HG02571 (cell line): ENCODE data around the gene RASSF4.
A peak's percentile ranks its signal among the peaks of the same experiment; 100 is the strongest.

ENCODE experiments used
- ATAC-seq: cut with Tn5 transposase; IDR thresholded peaks from one replicate; pipeline ENCODE4 v1.9.1; 2021; ENCODE audit warnings: mild to moderate bottlenecking, moderate library complexity; ENCODE audit not compliant: unreplicated experiment

RASSF4 gene, protein sequence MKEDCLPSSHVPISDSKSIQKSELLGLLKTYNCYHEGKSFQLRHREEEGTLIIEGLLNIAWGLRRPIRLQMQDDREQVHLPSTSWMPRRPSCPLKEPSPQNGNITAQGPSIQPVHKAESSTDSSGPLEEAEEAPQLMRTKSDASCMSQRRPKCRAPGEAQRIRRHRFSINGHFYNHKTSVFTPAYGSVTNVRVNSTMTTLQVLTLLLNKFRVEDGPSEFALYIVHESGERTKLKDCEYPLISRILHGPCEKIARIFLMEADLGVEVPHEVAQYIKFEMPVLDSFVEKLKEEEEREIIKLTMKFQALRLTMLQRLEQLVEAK

DNA sequence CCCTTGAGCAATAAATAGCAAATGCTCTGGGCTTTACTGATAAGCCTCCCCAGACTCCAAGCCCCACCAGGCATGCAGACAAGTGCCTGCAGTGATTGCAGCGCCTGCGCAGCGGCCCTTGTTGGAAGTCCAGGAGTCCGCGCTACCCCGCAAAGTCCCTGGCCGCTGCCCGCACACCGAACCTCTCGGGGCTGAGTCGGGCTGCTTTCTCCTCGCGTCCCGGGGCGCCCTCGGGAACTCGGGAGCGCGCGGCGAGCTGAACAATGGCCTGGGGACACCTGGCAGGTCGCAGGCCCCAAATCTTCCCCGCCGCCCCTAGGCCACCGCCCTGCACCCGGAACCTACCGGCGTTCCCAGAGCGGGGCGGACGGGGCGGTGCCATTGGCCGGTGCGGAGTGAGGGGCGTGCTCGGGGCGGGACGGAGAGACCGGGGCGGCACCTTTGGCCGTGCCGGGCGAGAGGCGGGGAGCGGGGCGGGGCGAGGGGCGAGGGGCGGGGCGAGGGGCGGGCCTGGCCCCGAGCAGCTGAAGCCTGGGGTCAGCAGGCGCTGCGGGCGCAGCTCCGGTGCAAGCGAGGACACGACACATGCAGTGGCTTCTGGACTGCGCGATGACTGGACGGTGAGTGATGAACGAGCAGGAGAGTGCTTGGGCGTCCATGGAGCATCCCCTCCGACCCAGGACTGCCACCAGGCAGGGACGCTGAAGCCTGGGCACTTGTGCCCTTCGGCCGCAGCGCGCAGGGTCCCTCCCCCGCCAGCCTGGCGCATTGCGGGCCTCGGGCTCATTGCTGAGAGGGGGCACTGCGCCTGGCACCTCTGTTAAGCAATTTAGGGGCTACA is at the start of gene RASSF4:
Gene RASSF4, plus strand, starts transcription at position 556 of the 841 bp plus-strand sequence. CDS start 10,401 bp downstream, outside the sequence.
- ATAC-seq: peak; percentile 96

DNA sequence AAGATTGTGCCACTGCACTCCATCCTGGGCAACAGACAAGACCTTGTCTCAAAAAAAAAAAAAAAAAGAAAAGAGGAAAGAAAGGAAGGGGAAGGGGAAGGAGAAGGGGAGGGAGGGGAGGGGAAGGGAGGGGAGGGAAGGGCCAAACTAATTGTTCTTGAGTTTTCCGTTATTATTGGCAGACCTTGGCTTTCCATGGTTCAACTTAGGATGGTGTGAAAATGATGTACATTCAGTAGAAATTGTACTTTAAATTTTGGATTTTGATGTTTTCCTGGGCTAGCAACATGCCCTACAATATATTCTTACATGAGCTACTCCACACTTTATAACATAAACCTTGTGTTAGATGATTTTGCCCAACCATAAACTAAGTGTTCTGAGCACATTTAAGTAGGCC is 49.7 kb upstream of the RASSF4 start:
- no peak for ATAC-seq

DNA sequence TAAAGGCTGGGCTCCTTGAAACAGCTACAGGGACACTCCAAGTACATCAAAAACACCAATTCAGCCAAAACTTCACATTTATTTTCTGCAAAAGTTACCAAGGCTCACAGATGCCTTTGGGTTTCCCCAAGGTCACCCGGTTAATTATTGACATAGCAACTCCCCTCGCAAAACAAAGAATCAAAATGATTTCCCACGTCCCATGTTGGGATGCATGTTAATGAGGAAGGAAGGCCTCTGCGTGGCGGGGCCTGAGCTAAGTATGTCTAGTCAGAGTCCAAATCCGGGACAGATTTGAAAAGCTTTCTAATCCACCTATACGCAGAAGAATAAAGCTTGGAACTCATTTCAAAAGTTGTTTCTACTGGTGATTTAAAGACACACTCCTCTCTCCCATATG is 49.0 kb upstream of the RASSF4 start:
- no peak for ATAC-seq

DNA sequence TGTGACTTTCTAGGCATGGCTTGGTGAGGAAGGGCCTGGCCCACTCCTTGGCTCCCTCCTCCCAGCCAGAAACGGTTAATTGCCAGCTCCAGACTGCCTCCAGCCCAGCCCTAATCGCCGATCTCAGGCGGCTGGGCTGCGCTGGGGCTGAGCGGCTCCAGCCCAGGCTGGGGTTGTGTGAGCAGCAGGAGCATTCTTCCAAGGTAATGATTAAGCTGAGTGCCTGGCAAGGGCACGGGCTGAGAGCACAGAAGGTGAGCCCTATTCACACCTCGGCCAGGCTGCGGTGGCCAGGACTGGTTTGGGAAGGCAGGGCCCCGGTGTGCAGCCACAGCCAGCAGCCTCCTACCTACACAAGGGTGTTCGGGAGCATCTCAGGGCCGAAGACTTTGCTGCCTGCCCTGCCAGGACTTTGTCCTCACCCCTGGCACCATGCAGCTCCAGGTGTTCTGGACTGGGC is 48.5 kb upstream of the RASSF4 start, which contains the start of gene TMEM72:
Gene TMEM72, plus strand, starts transcription at position 257 of the 460 bp plus-strand sequence. Its CDS starts 176 bp downstream, at position 433.
- no peak for ATAC-seq

DNA sequence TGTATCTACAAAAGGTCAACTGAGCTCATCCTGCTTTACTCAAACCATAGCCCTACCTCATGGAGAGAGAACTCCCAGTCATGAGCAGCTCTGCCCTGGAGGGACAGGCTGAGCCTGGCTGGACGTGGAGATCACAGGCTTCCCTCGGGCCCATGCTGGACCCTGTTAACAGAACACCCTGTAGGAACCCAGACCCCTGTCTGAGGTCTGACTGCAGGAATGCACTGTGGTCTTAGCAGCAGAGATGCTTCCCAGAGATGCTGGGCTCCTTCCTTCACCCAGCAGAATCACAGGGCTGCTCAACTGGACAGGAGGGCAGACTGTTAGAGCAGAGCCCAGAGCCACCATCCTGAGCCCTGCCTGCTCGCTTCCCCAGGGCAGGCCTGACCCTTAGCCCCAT is 47.7 kb upstream of the RASSF4 start:
- ATAC-seq: no peak

DNA sequence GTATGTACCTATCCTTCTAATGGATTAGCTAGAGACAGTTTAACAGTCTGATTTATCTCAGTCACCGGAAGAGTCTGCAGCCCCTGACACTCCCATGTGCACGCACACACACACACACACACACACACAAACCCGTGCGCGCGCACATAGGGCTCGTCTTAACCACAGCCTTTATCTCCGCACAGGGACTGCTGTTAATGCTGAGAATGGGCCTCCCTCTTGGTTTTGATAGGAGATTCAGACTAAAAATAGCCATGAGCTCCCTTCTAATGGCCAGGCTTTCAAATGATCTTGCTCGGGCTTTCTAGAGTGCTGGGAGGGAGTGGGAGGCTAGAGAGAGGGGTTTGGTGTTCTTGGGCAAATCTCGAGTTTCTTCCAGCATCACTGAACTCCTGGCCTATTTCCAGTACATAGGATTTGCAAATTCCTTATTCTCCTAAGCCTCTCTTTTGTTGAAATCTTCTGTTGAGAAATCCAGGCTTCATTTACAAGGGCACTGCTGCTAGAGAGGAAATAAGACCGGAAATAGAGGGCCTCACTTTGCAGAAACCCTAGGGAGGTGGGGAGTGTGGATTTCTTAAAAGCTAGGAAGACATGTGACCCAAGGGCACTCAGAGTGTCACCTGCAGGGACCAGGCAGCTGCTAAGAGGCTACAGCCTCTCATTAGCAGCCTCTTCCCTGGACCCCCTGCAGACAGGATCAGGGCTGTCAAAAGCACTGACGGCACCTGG is 46.1 kb upstream of the RASSF4 start:
- ATAC-seq: no peak

DNA sequence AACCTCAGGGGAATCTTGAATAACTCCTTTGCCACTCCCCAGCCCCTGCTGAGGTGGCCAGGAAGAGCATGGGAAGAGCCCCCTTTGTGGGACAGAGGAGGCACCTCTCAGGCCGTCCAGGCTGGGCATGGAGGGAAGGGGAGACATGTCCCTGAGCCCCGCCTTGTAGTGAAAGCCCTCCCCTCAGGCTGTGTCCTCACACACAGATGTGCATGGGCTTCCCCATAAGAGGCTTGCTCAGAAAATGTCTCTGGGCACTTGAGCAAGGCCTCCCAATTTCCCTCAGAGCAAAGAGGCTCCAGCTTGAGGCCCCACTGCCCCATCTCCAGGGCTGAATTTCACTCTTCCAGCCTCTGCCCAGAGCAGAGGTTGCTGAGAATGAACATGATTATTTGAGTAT is 44.7 kb upstream of the RASSF4 start:
- ATAC-seq: no peak

DNA sequence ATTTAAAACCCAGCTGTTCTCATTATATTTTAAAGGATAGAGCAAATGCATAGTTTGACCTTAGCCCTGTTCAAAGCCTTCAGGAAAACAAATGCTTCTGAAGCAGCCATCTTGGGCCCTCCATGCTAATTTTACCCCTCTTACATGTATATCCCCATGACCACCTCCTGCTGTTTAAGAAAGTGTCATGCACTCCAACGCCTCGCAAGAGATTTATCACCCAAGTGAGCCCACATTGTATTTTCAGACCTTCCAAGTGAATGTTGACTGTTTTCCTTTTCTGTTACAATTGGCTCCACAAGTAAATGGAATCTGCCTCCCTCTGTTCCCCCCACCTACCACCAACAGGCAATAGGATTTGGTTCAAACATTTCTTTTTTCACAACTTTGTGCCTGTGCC is 43.2 kb upstream of the RASSF4 start:
- ATAC-seq: no peak

DNA sequence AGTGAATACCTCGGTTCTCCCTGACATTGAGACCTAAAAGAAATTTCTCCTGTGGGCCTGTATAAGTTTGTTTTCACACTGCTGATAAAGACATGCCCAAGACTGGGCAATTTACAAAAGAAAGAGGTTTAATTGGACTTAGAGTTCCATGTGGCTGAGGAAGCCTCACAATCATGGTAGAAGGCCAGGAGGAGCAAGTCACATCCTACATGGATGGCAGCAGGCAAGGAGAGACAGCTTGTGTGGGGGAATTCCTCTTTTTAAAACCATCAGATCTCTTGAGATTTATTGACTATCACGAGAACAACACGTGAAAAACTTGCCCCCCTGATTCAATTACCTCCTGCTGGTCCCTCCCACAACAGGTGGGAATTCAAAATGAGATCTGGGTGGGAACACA is 41.8 kb upstream of the RASSF4 start:
- ATAC-seq: no peak

DNA sequence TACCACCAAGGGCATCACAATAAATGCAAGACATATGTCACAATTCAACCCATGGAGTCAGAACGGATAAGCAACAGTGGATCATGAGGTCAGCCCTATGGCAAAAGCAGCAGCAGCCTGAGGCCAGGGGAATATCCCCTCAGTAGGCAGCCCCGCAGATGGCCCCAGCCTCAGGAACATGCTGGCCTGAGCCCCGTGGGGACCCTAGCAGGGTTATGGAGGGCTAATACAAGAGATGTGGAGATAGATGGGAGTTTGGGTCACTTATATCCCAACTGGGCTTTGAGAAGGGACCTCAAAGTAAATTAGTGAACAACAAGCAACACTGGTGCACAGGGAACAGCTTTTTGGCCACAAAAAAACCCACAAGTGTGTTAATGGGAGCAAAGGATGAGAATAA is 39.4 kb upstream of the RASSF4 start:
- ATAC-seq: no peak

DNA sequence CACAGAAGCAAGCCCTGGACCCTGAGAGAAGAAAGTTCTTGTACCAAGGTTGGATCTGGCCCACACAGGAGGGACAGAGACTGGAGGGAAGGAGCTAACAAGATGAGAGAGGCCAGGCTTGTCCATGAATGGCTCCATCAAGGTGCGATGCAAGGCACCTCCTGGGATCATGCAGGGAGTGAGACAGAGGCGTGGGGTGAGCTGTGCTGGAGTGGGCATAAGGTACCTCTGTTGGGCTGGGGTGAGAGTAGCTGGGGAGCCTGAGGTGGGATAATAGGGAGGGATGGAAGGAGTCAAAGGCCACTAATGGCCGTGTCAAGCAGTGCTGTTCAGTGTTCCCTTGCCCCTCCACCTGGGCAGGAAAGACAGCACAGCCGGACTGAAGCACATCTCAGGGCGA is 38.5 kb upstream of the RASSF4 start:
- ATAC-seq: no peak

DNA sequence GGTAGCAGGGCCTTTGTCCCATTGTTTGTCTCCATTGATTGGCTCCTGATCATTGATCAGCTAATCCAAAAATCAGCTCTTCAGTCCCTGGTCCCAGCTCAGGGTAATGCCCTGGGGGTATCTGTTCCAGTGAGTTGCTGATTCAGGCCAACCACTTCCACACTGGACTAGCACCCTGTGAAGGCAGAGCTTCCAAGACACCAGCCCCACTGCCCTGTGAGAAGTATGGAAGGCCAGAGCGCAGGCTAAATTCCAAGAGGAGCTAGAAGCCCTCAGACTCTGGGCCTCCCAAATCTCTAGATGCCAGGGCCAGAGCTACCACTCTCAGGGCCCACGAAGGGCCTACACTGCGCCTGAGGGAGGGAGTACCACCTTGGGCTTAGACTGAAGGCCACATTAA is 38.1 kb upstream of the RASSF4 start:
- no peak for ATAC-seq

DNA sequence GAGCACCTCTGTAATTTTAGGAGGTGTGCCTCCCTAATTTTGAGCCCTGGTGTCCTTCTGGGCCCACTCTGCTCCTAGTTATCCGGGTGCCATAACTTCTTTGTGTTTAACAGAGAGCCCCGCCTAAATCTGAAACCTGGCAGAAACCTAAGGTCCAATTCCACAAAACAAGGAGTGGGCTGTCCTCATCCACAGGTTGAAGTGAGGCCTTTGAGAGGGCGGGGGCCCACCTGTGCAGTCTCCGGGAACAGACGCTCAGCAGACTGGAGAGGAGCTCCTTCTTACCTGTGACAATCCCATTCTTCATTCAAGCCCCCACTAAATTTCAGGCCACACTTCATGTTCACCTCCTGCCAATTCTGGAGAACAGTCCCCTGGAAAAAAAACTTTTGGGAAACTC is 37.6 kb upstream of the RASSF4 start:
- no peak for ATAC-seq

DNA sequence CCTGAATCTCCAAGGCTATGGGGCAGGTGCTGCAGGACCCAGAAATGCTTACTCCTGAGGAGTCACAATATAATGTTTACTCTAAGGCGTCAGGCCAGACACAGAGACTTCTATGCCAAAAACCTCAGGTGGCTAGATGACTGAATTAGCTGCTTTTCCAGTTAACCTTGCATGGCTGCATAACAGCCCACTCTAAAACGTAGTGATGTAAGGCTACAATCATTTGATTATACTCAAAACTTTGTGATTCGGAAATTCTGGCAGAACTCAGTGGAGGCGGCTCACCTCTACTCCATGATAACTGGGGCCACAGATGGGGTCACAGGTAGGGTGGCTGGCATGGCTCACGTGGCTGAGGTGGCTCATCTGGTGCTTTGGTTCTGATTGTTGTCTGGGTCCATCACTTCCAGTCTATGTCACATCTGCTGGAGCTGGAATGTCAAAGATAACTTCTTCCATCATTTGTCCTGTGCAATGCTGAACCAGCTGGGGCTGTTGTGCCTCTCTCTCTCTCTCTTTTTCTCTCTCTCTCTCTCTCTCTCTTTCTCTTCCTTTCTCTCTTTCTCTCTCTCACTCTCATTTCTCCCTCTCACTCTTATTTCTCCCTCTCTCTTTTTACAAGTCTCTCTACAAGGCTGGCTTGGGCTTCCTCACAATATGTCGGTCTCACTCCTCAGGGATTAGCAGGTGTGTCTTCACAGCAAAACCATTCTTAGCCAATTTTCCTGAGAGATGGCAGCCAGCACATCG is 36.6 kb upstream of the RASSF4 start:
- ATAC-seq: no peak

DNA sequence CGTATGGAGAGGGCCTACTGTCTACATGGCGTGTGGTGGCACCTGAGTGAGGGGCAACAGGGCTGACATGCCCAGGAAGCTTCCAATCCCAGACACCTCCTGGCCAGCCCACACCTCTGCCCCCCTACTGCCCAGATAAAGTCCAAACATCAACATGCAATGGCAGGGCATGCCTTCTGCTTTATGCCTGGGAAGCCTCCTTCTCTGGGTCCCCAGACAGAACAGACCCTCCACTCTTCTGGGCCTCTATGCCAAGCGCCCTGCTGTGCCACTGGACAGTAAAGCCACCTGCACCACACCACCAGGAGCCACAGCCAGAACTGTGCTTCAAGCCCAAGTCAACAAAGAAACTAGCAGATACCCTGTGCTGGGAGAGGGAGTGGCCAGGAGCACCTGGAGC is 36.0 kb upstream of the RASSF4 start:
- ATAC-seq: no peak

DNA sequence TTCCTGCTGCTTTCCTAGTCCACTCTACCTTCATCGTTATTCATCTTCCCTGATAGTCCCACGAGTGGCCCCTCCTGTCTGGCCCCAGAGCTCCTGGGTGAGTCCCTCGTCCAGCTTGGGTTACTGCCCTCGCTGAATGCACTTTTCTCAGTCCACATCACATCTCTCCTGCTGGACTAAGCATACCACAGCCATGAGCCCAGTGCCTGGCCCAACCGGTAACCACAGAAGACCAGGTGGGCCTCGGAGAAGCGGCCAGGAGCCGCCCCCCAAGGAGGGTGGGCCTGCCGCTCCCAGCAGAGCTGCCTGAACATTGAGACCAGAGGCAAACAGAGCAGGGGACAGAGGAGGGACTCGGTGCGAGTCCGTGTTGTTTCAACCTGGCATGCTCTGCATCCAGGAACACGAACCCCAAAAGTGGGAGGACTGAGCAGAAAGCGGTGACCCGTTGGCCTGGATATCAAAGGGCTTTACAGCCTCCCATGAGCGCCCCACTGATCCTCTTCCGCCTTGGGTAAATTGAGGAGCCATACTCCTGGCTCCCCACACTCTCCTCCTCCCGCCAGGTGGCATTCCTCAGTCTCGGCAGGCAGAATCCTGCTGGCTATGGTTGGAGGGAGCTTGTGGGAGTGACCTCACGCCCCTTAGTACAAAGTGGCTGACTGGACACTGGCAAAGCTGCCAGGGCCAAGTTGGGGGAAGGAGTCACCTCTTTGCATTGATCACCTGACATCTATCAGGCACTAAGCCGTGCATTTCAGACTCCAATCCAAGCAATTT is 35.2 kb upstream of the RASSF4 start:
- ATAC-seq: no peak

DNA sequence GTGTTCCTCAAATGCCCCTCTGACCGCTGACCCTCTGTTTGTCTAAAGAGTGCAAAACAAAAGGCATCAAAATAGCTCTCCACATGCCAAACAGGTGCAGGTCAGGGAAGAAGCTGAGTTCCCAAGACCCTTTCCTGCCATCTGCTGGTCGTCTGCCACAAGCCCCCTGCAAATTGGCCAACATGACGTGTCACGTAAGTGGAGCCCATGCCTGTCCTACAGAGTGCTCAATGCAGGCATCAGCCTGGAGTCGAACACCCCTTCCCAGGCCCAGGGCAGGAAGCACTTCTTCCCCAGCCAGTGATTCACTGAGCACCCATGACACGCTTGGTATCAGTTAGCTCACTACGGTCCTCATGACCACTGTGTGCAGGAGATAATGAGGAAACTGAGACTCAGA is 34.4 kb upstream of the RASSF4 start:
- no peak for ATAC-seq

DNA sequence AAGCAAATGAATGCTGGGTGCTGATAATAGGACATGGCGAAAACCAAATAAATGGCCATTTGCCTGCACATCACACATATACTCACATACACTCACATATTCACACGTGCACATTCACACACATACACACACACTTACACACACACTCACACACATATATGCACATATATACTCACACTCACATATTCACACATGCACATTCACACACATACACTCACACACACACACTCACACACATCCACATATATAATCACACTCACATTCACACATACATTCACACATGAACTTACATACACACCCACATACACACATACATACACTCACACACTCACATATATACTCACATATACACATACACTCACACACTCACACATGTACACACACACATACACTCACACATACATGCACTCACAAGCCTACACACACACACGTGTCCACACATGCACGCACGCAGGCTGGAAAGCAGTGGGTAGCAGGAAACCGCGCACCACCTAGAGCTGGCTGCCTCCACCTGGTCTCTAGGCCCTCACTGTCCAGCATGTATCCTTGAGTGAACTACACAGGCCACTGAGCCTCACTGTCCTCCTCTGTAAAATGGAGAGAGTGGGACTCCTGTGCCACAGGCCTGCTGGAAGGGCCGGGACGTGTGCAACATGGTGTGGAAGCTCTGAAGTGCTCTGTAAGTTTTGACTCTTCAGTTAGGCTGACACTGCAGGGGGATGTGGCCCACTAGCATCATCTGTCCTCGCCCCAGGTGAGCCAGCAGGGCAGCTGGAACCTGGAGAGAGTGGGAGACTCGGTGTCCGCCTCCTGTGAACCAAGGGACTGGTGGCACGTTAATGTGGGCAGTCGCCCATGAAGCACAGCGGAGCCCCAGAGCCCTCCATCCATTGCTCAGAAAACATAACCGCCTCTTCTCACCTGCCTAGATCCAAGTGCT is 33.5 kb upstream of the RASSF4 start:
- ATAC-seq: no peak
